Esophagus squamous epithelium (tissue), 4 donors: ENCODE results near the gene TMEM8B.

Experiments
- CTCF ChIP-seq, 6 experiments: fragments of 450-650 bp in 4 of 6; fragments of 200-600 bp in 2 of 6; sonication (generic) in 2 of 6; IDR thresholded peaks; one replicate each; pipeline ENCODE4 v1.5.1; 2016 to 2019; ENCODE audit warnings: antibody characterized with exemption in 6 of 6, mild to moderate bottlenecking in 4 of 6, moderate library complexity in 4 of 6
- POLR2A ChIP-seq, 4 donors: fragments of 450-650 bp; IDR thresholded peaks; one replicate each; pipeline ENCODE4 v1.6.1; 2017; ENCODE audit warnings: antibody characterized with exemption in 4 of 4, mild to moderate bottlenecking in 4 of 4, moderate library complexity in 3 of 4

- no peak for TF ChIP-seq POLR2A (IDR thresholded peaks at IDR 0.05)
- TF ChIP-seq CTCF (IDR thresholded peaks at IDR 0.05): no peak
These were observed 19.0 kb downstream of the TMEM8B start for GRCh38 chr9:35847792-35848572.
